HuH-7 (cell line): ENCODE data around the gene TRIP11.

ENCODE experiments used
- DNase-seq: peaks from one replicate; pipeline ENCODE4 v3.0.0; 2011; ENCODE audit warnings: low spot score

Gene TRIP11

DNA sequence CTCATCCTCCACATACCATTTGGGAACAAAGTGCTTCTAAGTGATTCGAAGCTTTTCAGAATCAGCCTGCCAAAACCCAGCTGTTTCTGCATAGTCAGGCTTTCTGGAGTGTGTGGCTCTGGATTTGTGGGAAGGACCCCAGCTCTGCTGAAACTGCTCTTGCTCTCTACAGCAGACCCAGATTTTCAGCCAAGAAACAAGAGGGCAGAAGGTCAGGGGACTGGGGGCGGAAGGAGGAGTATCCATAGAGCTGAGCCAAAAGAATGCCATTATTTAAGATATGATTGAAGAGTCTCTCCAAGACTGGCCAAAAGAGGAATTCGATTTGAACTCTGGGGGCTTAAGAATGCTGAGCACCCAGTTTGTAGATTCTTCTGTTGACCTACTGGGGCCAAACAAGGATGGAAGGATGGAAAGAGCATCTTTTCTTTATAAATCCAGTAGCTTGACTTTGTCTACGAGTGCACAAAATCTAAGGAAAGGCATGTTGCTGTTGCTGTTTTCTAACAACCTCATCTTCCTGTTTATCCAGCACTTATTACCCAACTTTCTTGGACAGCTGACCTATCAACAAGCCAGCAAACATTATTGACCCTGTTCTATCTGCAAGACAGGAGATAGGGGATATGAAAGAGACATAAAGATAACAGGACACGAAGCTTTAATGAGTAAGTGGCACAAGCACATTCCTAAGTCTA is 121.5 kb downstream of the TRIP11 start:
- no peak for DNase-seq
